ENCODE measurements around the gene DPH7.
"Not testable (repeated sequence)": the region's sequence is repeated elsewhere in the genome, so short reads cannot be mapped to it uniquely, and the experiment has no call there.

DPH7 gene

GRCh38 chr9:137578518-137579258 is at the start of gene DPH7:
TSS of gene DPH7 (minus strand) at chr9:137578925. CDS start at chr9:137578777, 148 bp downstream.
- peak; percentile 95 for DNase-seq (ENCODE audit: low spot score)

DNA sequence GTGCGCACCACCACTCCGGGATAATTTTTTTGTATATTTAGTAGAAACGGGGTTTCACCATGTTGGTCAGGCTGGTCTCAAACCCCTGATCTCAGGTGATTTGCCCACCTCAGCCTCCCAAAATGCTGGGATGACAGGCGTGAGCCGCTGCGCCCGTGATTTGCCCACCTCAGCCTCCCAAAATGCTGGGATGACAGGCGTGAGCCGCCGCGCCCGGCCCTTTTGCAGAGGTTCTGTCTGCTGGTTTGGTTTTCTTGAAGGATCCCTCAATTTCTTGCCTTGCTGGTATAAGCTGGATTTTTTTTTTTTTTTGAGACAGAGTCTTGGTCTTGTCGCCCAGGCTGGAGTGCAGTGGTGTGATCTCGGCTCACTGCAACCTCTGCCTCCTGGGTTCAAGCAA is 48.7 kb upstream of the DPH7 start:
- not testable (repeated sequence) for DNase-seq (ENCODE audit: low spot score)

DNA sequence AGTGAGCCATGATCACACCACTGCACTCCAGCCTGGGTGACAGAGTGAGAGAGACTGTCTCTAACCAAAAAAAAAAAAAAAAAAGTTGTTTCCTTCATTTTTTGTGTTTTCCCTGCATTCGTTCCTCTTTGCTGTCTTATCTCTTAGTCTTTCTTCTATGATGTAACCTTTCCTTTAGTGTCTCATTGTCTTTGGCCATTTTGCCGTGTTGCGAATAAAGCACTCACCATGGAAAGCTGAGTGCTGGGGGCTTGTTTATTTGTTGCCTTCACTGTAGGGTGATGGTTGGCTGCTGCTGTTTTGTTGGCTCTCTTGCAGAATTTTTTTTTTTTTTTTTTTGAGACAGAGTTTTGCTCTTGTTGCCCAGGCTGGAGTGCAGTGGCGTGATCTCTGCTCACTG is 47.7 kb upstream of the DPH7 start:
- no peak for DNase-seq (ENCODE audit: low spot score)

GRCh38 chr9:137622211-137622610 is 43.5 kb upstream of the DPH7 start:
- DNase-seq (ENCODE audit: low spot score), result not testable (repeated sequence)

- no peak for DNase-seq (ENCODE audit: low spot score)
These were observed 42.5 kb upstream of the DPH7 start for GRCh38 chr9:137621131-137621757.

DNA sequence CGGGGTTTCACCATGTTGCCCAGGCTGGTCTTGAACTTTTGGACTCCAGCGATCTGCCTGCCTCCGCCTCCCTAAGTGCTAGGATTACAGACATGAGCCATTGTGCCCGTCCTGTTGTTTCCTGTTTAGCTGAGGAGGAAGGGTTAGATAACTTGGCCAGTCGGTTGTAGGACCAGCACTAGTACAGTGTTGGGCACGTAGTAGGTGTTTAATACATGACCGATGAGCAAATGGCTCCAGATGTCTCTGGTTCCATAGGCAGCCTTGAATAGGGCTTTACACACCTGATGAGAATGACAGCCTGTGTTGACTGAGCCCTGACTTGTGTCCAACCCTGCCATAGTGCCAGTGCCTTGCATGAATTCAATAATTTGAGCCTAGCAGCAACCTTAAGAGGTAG is 41.9 kb upstream of the DPH7 start:
- DNase-seq (ENCODE audit: low spot score), result no peak

- DNase-seq (ENCODE audit: low spot score), result no peak
These were observed 41.3 kb upstream of the DPH7 start for GRCh38 chr9:137620048-137620405.

- peak; percentile 34 for DNase-seq (ENCODE audit: low spot score)
These were observed 40.7 kb upstream of the DPH7 start for GRCh38 chr9:137619240-137620047.

DNA sequence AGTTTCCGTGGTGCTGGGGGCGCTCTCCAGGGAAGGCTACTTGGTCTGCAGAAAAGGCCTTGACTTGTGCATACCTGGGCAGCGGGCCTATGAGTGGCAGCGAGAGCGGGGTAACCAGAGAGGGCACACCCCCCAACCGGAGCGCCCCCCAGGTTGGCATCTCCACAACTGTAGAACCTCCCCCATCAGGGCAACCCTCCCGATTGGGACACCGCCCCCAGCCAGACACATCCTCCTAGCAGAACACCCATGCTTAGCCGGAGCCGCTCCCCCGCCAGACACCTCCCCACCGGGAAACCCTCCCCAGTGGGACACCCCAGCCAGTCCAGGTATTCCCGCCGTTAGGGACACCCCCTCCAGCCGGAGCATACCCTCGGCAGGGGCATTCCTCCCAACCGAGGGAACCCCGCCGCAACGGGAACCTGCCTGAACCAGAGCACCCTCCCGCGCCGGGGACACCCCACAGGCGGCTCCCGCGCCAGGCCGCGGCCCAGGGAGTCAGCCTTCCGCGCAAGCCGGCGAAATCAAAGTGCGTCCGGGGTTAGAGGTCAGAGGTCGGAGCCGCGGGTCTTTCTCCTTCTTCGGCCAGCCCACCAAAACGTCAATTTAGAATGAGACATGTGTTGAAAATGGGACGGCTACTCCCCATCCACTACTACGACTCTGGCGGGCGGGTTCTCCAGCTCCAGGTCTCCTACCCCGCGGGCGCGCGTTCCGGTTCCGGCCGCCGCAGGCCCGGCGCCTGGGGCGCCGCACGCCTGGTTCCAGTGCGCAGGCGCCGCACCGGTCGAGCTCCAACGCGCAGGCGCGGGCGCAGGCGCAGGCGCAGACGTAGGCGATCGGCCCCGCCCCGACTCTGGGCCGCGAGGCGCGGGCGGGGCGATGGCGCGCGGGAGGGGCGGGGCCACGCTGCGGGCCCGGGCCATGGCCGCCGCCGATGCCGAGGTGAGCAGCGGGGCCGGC is 39.7 kb upstream of the DPH7 start, which contains the start of gene EHMT1:
Gene EHMT1, plus strand, starts transcription at position 901 of the 963 bp plus-strand sequence. Its CDS starts 24 bp downstream, at position 925.
- peak; percentile 92 for DNase-seq (ENCODE audit: low spot score)

- no peak for DNase-seq (ENCODE audit: low spot score)
These were observed 36.7 kb upstream of the DPH7 start for GRCh38 chr9:137615387-137615871.

GRCh38 chr9:137614631-137615386 is 36.1 kb upstream of the DPH7 start:
- no peak for DNase-seq (ENCODE audit: low spot score)

- no peak for DNase-seq (ENCODE audit: low spot score)
These were observed 35.2 kb upstream of the DPH7 start for GRCh38 chr9:137613738-137614523.

- no peak for DNase-seq (ENCODE audit: low spot score)
These were observed 34.5 kb upstream of the DPH7 start for GRCh38 chr9:137613259-137613658.

DNA sequence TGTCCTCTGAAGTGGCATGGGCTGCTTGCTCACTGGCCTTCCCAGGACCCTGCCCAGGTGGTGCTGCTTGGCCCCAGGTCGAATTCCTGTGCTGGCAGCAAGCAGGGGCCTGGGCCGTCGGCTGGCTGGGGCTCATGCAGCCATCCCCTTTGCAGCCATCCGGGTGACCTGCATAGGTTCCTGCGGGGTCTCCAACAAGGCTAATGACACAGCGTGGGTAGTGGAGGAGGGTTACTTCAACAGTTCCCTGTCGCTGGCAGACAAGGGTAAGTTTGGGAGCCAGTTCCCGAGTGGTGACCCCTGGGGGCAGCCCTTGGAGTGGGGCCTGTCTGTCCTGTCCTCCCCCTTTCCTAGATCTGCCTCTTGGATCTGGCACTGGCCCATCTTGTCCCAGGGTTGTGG is 34.0 kb upstream of the DPH7 start:
- no peak for DNase-seq (ENCODE audit: low spot score)

DNA sequence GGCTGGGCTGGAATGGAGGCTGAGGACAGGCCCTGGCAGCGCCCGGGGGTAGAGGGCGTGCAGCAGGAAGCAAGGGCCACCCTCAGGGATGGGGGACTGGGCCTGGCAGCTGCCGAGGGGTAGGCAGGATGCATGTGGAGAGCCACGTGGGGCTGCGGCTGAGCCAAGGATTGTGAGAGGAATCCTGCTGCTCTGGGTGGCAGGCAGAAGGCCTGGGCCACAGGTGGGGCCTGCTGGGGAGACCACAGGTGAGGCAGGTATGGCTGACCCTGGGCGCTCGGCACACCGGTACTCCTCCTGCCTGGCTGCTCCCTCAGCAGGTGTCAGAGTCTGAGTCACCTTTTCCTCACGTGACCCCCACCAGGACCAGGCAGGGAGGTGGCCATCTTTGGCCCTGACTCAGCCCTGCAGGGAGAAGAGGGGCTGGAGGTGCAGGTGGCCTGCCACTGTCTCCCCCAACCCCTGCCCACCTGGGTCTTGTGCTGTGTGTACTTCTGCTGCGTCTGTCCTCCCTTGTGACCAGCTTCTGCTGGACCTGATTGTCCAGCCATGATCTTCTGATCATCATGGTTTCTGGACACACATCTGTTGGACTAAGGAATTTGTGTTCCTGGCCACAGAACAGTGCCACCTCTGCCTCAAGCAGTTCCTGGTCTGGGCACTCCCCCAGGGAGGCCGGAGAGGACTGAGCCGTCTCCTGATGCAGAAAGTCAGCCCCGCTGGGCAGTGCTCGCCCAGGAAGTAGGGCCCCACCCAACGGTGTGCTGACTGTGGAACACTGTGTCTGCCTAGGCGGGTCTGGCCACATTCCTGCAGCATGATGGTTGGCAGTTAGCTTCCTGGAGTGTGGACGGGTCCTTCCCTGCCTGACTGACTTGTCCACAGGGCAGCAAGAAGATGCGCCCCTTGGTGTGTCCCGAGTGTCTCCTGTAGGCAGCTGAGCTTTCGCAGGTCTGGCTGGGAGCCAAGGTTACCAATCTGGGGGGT is 33.2 kb upstream of the DPH7 start:
- DNase-seq (ENCODE audit: low spot score), result no peak

DNA sequence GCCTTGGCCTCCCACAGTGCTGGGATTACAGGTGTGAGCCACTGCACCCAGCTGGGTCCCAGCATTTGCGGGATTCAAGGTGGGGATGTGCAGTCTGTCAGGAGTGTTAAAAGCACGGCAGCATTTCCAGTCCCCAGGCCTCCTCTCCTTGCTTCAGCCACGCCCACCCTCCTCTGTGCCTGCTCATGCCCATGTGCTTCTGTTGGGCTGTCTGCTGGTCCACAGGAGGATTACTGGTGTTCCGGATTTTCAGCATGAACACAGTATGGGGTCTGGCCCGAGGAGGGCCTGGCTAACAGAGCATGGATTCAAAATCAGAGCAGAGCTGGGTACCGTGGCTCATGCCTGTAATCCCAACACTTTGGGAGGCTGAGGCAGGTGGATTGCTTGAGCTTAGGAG is 32.2 kb upstream of the DPH7 start:
- DNase-seq (ENCODE audit: low spot score), result no peak

DNA sequence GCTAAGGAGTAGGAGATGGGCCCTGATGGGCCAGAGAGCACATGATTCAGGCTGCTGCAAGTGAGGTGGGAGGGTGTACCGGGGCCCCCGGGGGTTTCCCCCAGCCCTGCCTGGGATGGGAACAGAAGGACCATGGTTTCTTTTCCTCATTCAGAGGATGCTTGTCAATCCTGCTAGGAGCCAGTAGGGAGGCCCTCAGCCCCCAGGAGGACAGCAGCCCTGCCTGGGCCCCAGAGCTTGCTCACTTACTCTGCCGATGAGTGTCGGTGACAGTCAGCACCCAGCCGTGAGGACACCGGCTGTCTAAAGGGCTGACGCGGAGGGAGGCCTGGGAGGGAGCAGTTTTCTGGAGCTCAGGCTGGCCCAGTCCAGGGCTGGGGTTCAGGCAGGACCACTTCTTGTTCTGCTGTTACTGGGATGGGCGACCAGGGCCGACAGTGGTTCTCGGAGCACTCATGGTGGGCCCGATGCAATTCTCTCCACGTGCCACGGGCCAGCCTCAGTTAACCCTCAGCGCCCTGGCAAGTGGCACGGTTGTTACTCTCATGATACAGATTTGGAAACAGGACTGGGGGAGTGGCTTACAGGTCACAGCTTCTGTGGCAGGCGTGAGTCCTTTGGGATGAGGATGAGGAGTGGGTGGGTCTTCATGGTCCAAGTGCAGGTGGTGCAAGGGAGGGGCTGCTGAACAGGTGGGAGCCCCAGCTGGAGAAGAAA is 28.6 kb upstream of the DPH7 start:
- no peak for DNase-seq (ENCODE audit: low spot score)

- DNase-seq (ENCODE audit: low spot score), result no peak
These were observed 28.0 kb upstream of the DPH7 start for GRCh38 chr9:137606734-137607138.
